HG02970 (cell line): ENCODE measurements around the gene IL10RA.
"Not testable (repeated sequence)": the region's sequence is repeated elsewhere in the genome, so short reads cannot be mapped to it uniquely, and the experiment has no call there.

Source experiments
- ATAC-seq: cut with Tn5 transposase; IDR thresholded peaks from one replicate; pipeline ENCODE4 v1.9.1; 2021; ENCODE audit warnings: mild to moderate bottlenecking, moderate library complexity, moderate number of reproducible peaks; ENCODE audit not compliant: unreplicated experiment, low FRiP score

IL10RA gene

DNA sequence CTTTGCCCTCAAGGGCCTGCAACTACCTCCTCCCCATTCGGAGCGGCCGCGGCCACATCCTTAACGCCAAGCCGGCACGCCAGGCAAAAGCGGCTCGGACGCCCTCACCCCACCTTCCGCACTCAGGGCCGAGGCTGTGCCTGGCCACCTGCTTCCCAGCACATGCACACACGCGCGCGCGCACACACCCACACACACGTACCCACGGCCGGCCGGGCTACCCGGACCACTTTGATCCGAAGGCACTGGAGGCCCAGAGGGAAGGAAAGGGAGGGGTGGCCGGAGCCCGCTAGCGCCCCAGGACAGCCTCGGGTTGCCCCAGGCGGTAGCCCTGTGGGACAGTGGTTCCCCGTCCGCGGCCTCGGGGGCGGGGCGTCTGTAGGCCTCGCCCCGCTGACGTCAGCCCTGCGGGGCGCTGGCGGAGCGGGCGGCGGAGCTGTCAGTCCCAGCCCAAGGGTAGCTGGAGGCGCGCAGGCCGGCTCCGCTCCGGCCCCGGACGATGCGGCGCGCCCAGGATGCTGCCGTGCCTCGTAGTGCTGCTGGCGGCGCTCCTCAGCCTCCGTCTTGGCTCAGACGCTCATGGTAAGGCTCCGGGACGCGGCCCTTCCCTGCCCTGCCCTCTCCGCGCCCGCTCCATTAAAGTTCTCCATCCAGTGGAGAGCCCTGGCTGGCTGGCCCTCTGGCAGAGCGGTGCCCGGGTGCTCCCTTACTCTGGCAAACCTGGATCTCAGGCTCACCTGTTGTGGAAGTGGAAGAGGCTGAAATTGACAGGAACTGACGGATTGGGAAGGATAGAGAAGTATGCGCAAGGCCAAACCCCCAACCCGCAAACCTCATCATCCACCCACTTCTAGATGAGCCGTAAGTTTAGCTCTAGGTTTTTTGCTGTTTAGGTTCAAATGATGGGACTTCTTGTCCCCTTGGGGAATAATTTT lies at the start of gene IL10RA:
TSS of gene IL10RA (plus strand) at position 442 of the 935 bp plus-strand sequence. CDS start at position 516, 74 bp downstream.
- ATAC-seq, result peak; percentile 92

DNA sequence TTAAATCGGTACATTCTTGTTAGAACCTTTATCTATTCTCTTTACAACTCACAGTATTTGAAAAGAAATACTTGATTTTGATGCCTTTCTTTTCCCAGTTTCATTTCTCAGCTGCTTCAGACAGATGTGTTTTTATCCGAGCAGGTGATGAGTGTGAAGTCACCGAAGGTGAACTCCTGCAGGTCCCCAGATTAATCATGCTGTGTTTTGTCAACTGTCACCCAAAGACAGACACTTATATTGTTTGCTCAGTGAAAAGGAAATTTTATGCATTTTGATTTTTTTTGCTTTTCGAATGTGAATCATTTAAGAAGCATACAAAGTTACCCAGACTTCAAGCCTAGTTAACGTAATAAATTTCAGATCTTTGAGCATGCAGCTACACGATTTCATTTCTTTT lies 49.2 kb upstream of the IL10RA start:
- ATAC-seq, result no peak

DNA sequence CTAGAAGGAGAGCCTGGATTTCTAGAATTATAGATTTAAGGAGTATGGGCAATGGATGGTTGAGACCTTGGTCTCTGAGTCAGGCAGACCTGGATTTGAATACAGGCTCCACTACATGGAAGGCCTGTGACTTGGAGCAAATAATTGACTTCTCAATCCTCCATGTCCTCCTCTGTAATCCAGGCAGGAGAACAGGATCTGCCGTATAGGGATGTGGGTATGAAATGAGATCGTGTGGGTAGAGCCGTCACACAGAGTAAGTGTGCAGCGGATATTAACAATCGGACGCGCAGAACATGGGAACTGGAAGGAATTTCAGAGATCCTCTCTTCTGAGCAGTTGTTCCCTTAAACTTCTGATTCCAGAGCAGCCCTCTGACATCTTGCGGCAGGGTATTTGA lies 45.5 kb upstream of the IL10RA start:
- ATAC-seq, result no peak

DNA sequence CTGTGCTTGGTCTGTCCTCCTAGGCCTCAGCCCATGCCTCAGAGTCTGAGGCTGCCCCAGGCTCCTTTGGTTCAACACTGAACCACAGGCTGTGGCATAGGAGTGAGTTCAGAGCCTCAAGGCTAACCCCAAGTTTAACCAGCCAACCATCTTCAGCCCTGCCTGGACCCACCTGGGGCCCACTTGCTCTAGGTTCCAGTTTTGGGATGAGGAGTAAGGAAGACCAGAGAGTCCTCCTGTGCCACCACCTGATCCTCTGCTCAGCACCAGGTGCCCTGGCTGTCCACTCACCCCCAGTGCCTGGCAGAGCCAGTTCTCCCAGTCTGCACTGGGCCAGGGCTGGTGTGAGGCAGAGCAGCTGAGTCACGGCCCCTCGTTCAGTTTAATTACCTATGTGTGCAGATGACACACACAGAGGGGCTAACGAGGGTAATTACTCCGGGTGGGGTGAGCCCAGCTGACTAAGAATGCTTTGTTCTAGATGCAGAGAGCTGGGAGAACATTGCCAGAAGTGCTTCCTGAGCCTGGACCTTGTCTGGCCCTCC lies 45.0 kb upstream of the IL10RA start:
- no peak for ATAC-seq

DNA sequence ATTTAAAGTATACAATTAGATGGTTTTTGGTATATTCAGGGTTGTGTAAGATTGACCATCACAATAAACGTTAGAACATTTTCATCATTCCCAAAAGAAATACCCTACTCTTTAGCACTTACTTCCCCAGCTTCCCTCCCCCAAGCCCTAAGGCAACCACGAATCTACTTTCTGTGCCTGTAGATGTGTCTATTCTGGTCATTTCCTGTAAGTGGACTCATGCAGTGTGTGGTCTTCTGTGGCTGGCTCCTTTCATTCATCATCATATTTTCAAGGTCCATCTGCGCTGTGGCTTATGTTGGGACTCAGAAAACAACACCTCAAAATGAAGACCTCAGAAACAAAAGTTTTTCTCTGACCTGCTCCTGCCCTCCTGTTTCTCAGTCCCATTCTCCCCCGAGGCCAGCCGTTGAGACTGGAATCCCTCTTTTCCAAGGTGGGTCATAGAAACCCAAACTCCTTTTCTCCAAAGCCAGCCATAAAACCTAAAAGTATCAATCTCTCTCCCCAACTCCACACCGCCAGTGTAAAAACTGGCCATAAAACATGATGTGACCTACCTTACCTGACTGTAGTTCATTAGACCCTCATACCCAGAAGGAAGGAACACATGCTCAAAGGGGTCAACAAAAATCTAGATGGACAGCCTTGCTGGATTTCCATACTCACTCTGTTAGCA lies 44.1 kb upstream of the IL10RA start:
- no peak for ATAC-seq

DNA sequence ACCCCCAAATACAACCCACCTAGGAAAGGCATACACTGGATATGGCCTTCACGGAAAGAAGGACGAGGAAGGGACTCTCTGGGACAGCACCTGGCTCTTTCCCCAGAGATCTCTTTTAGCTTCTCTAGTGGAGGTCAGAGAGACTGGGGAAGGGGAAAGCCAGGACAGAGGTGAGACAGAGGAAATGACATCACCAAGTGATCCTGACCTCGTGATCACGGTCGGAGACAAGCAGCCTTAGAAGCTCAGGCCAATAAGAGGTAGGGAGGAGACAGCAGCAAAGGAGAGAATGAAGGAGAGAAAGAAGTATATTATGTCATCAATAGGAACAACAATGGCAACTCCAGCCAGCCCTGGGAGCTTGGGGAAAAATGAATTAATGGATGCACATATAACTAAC lies 41.6 kb upstream of the IL10RA start:
- no peak for ATAC-seq

DNA sequence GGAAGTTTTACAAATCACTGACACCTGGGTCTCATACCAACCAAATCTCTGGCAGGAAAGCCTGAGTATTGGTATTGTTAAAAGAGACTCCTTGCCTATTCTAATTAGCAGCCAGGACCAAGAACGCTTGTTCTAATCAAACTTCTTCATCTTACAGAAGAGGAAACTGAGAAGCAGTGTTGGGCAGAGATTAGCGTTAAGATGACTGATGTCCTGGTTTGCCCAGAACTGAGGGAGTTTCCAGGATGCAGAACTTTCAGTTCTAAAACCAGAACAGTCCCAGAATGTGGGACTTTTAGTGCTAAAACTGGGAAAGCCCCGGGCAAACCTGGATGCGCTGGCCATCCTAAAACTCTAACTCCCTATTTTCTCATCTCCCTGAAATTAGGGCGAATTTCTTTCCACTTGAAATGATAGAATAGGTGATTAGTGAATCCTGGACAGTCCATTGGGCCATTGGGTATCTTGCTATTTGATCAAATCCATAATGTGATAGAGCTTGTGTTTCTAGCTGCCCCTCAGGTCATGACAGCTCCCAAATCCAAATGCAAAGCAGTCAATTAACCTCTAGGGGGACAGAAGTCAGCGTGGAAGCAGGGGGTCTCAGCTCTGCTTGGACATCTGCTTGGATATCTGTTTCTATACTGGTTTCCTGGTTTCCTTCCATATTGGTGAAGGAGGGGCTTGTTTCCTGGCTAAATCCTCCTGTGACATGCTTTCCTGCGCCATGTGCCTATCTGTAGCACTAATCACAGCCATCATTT lies 41.0 kb upstream of the IL10RA start:
- ATAC-seq, result no peak

DNA sequence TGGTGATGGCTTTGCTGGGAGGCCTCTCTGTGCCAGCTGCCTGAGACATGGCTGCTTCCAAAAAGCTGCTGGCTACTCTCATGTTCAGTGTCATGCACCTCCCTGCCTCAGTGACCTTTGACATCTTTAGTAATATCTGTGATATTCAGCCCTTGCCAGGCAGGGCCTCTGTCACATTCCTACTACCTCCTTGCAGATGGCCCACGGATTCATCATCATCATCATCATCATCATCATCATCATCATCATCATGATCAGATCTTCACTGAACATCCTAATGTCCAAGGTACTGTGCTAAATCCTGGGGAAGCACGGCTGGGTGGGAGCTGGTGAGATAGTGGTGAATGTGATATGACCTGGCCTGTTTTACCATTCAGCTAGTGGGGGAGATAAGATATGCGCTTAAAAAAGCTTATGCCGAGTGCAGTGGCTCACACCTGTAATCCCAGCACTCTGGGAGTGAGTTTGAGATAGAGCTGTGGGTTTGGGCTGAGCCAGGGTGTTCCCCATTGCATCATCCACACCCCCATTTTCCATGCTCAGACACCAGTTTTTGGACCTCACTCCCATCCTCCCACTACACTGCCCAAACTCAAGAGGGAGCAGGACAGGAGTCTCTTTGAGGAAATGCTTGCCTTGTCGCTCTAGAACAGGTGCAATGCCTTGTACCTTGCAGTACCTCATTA lies 39.9 kb upstream of the IL10RA start:
- ATAC-seq, result no peak

DNA sequence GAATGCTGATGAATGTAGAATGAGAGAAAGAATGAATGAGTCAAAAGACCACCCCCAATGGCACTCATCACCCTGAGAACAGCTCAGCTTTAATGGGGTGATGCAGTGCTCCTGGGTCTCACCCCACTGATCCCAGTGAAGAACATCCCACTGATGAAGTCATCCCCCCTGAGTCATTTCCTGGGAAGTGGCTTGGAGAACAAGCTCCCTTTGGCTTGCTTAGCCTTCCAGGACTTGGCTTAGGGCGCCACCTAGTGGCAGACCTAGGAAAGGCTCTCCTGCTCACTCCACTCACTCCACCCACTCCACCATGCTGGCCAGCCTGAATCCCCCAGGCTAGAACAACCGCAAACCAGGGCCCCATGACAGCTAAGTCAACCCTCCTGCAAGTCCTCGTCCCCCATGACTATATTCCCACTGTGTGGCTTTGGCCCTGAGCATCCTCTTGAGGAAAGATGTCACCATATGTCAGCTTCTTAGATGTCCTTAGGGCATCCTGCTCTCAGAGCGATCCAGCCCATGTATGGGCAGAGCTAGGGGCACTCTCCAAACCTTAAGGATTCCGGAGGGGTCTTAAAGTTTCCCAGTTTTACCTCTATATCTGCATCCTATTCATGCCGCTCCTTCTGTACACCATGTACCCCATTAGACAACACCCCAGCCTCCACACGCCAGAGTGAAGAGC lies 39.2 kb upstream of the IL10RA start:
- ATAC-seq, result no peak

DNA sequence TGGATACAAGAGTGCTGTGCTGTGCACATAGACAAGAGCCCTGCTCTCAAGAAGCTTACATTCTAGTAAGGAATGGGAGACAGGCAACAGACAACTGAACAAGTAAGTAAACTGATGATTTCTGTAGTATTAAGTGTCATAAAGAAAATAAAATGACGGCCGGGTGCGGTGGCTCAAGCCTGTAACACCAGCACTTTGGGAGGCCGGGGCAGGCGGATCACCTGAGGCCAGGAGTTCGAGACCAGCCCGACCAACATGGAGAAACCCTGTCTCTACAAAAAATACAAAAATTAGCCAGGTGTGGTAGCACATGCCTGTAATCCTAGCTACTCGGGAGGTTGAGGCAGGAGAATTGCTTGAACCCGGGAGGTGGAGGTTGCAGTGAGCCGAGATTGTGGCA lies 38.4 kb upstream of the IL10RA start:
- not testable (repeated sequence) for ATAC-seq

DNA sequence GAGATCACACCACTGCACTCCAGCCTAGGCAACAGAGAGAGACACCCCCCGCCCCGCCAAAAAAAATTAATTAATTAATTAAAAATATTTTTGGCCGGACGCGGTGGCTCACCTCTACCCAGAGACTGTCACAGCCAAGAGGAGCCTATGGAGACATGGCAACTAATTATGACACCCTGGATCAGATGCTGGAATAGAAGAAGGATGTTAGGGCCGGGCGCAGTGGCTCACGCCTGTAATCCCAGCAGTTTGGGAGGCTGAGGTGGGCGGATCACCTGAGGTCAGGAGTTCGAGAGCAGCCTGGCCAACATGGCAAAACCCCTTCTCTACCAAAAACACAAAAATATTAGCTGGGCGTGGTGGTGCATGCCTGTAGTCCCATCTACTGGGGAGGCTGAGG lies 37.7 kb upstream of the IL10RA start:
- not testable (repeated sequence) for ATAC-seq

DNA sequence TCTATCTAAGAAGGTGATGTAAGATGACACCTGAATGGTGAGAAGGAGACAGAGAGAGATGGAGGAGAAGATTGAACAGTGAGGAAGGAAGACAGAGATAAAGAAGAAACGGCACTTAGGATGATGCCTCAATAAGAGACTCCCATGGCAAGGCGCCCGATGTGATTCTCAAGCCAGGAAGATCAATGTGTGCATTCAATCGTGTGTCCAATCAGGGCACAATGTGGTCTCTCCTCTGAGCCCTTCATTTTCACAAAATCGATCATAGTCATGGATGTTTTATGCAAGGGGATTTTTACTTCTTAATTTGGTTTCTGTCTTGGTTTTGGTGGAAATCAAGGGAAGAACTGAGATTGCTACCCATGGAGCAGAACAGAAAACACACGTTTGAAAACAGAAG lies 37.1 kb upstream of the IL10RA start:
- ATAC-seq, result no peak

DNA sequence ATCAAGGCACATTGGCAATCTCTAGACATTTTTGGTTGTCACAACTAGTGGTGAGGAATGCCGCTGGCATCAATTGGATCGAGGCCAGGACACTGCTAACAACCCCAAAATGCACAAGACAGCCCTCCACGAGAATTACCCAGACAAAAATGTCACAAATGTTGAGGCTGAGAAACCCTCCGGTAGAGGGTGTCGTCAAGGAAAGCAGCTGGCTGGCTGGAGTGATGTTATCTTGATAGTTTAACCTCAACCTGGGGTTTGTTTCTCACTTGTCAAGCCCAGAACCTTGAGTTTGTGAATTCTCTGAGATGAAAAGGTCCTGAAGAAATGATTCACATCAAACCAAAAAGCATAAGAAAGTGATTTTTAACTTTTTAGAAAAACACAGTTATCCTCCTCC lies 35.9 kb upstream of the IL10RA start:
- no peak for ATAC-seq

DNA sequence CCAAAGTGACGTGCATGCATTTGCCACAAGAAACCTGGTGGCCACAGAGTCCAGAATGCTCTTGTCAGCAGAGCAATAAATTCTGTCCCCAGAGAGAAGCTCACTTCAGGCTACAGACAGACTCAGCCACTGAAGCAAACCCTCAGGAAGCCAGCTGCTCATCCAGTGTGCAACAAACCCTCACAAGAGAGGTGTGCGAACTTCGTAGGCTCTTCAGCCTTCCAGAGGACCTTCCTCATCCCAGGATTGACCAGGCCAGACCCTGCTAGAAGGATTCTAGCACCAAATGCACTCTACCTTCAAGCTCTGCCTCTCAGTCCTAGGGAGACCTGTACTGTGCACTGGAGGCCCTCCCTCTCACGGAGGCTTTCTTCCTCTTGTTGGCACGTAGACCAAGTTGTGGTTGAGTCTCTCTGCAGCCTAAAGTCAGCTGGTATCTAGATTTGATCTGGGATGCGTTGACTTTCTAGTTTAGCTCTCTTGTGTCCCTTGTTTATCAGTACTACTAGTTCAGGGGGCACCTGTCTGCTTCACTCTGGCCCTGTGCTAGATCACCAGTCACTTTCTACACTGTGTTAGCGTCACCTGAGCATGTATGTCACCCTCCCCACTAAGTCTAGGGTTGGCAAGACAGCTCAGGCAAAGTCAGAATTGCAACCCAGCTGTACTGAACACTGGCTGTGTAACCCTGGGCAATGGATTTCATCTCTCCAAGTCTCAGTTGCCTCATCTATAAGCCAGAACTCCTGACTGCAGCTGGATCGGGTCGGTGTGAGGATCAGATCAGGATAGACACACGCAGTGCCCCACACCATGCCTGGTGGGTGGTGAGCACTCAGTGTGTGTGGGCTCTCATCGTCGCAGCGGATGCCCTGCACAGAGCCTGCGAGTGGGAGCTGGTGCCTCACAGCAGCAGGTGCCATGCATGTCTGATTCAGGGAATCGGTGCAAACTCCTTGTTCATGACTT lies 34.9 kb upstream of the IL10RA start:
- ATAC-seq, result no peak

DNA sequence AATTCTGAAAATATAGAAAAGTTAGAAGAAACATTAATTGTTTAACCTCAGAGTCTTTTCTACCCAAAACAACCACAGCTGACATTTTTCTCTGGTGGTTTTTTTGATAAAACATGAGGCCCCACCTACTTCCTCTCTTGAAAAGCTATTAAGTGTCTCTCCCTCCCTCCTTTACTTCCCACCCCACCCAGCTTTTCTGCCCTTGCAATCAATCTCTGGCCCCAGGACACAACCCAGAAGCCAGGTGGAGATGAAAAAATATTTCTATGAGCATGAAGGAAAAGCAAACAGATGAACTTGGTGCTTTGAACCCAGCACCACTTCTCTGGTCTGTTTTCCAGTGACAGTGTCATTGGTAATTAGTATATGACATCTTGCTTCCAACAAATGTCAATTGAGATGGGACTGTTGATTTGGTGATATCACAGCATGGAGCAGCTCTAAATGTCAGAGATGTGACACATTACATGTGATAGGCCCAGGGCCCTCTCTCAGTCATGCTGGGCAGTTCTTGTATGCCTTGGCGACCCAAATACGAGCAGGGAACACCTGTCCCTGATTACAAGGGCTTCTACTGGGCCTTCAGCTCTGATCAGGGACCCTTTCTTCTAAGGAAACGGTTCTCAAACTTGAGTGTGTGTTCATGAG lies 33.0 kb upstream of the IL10RA start:
- ATAC-seq, result no peak

DNA sequence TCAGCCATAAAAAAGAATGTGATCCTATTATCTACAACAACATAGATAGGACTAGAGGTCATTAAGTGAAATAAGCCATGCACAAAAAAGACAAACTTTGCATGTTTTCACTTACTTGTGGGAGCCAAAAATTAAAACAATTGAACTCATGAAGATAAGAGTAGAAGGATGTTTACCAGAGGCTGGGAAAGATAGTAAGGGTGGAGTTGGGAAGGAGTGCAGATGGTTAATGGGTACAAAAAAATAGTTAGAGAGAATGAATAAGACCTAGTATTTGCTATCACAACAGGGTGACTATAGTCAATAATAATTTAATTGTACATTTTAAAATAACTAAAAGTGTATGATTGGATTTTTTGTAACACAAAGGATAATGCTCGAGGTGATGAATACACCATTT lies 27.2 kb upstream of the IL10RA start:
- no peak for ATAC-seq

DNA sequence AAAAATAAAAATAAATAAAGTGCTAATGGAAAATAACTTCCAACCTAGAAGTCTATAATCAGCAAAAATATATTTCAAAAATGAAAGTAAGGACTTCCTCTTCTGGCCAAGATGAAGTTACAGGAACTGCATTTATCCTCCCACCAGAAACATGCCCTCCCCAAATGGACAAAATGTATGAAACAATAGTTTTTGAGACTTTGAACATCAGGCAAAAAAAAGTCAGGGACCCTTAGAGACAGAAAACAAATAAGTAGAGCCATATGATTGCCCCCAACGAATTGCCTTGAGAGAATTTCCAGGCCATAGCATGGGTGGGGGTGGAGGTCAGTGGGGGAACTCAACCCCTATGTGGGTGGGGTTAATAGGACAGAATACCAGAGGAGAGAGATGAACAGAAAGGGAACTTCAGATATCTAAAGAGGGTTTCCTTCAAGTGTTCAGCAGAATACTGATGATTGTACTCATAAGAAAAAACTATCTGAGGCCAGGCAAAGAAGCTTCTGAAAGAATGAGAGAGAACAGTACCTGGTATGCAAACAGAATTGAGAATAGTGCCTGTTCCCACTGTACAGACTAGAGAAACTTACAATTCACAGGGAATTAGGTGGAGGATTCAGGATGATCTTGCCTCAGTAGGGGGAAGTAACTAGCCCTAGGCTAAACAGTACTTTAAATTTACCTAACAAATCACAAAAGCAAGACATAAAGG lies 26.6 kb upstream of the IL10RA start:
- no peak for ATAC-seq
